H1 (cell line): ENCODE data around the gene RUNX1. TPM values are rescaled to one million over a fixed set of nuclear protein-coding genes. Genes with fewer than 3 reads are reported as not detected.

Source experiments
- CTCF ChIA-PET: fragments of 300-600 bp; sonication (Branson Sonifier 250); formaldehyde crosslinking; loops from one replicate; lab custom pipeline; 2021; ENCODE audit not compliant: partially characterized antibody; lab: Charles Lee
- POLR2A ChIA-PET: fragments of 300-600 bp; sonication (Branson Sonifier 250); formaldehyde crosslinking; loops from one replicate; lab custom pipeline; 2021; ENCODE audit warnings: inconsistent platforms; ENCODE audit not compliant: partially characterized antibody; lab: Charles Lee
- DNase-seq, 2 experiments: peaks; one replicate each; pipeline versions ENCODE4 v3.0.0 to v3.0.0-alpha.2; 2010 to 2022; ENCODE audit warnings: low spot score in 2 of 2, low read depth in 1 of 2, mixed read lengths in 1 of 2
- FAIRE-seq: peaks from 2 replicates; lab custom pipeline; 2011; peaks lifted over from hg19 to GRCh38; lab: Jason Lieb, UNC
- H2AFZ ChIP-seq: 2 replicates; pipeline ENCODE4 v1.8.1; 2012; ENCODE audit warnings: low read length, inconsistent platforms
- H2AK5ac ChIP-seq: 2 replicates; pipeline ENCODE4 v1.6.1; 2013; ENCODE audit warnings: low read depth, low read length
- H2BK120ac ChIP-seq: replicated peaks from 2 replicates; pipeline ENCODE3; 2013; ENCODE audit warnings: low read depth, low read length, inconsistent platforms
- H2BK12ac ChIP-seq: 2 replicates; pipeline ENCODE4 v1.6.1; 2013; ENCODE audit warnings: low read depth, low read length
- H2BK15ac ChIP-seq: 2 replicates; pipeline ENCODE4 v1.6.1; 2013; ENCODE audit warnings: low read length
- H2BK20ac ChIP-seq: 2 replicates; pipeline ENCODE4 v1.6.1; 2013; ENCODE audit warnings: low read length
- H2BK5ac ChIP-seq: 2 replicates; pipeline ENCODE4 v1.6.1; 2013; ENCODE audit warnings: low read depth, low read length
- H3K14ac ChIP-seq: 2 replicates; pipeline ENCODE4 v1.6.1; 2013; ENCODE audit warnings: inconsistent platforms; ENCODE audit not compliant: insufficient read length
- H3K18ac ChIP-seq: 2 replicates; pipeline ENCODE4 v1.6.1; 2013; ENCODE audit warnings: low read length; ENCODE audit errors: extremely low read depth
- H3K23ac ChIP-seq: 2 replicates; pipeline ENCODE4 v1.6.1; 2013; ENCODE audit warnings: inconsistent platforms; ENCODE audit not compliant: insufficient read length
- H3K23me2 ChIP-seq: 2 replicates; pipeline ENCODE4 v1.6.1; 2013; ENCODE audit warnings: low read depth, low read length
- H3K27ac ChIP-seq: 2 replicates; pipeline ENCODE4 v1.6.1; 2011; ENCODE audit warnings: low read depth, low read length, inconsistent platforms
- H3K27me3 ChIP-seq, 4 experiments: replicated peaks in 1 of 4; 1 replicate in 1 of 4; 2 replicates in 3 of 4; pipeline versions ENCODE4 v1.6.1 to v1.8.1; 2011 to 2013; ENCODE audit warnings: low read length in 3 of 4, mild to moderate bottlenecking in 3 of 4, inconsistent platforms in 2 of 4, mixed read lengths in 2 of 4, moderate library complexity in 1 of 4; ENCODE audit not compliant: control insufficient read depth in 3 of 4, insufficient read depth in 3 of 4; ENCODE audit errors: extremely low read depth in 1 of 4
- H3K36me3 ChIP-seq, 4 experiments: 2 replicates each; pipeline versions ENCODE4 v1.6.1 to v1.8.1; 2011 to 2013; ENCODE audit warnings: mild to moderate bottlenecking in 4 of 4, low read length in 3 of 4, moderate library complexity in 2 of 4, control low read depth in 1 of 4, inconsistent platforms in 1 of 4; ENCODE audit not compliant: insufficient read depth in 4 of 4, control insufficient read depth in 2 of 4
- H3K4ac ChIP-seq: replicated peaks from 2 replicates; pipeline ENCODE3; 2013; ENCODE audit warnings: low read length, low read depth, mixed read lengths, inconsistent platforms; ENCODE audit not compliant: insufficient read length
- H3K4me1 ChIP-seq, 4 experiments: replicated peaks in 1 of 4; 1 replicate in 1 of 4; 2 replicates in 3 of 4; pipeline versions ENCODE4 v1.6.1 to v1.8.1; 2011 to 2013; ENCODE audit warnings: low read length in 3 of 4, inconsistent platforms in 2 of 4, mixed read lengths in 1 of 4; ENCODE audit not compliant: insufficient read depth in 4 of 4, control insufficient read depth in 3 of 4
- H3K4me2 ChIP-seq, 2 experiments: 2 replicates each; pipeline versions ENCODE4 v1.6.1 to v1.8.1; 2011 to 2013; ENCODE audit warnings: low read depth in 2 of 2, low read length in 2 of 2, control low read depth in 1 of 2, inconsistent platforms in 1 of 2, mild to moderate bottlenecking in 1 of 2; ENCODE audit not compliant: insufficient read depth in 1 of 2
- H3K4me3 ChIP-seq, 4 experiments: fragments of 200-600, 300-600 bp in 1 of 4; sonication (generic), shearing (Covaris generic), sonication (Bioruptor Twin) in 1 of 4; 2 replicates each; pipeline versions ENCODE4 v1.5.1 to v1.8.1; 2011 to 2016; ENCODE audit warnings: low read length in 4 of 4, low read depth in 3 of 4, control low read depth in 2 of 4, inconsistent platforms in 2 of 4, mild to moderate bottlenecking in 2 of 4, mixed read lengths in 1 of 4, moderate library complexity in 1 of 4; ENCODE audit not compliant: insufficient read depth in 2 of 4; ENCODE audit errors: extremely low read depth in 1 of 4
- H3K56ac ChIP-seq: replicated peaks from 2 replicates; pipeline ENCODE3; 2013; ENCODE audit warnings: low read depth, mild to moderate bottlenecking, mixed read lengths, low read length, inconsistent platforms; ENCODE audit not compliant: insufficient read length
- H3K79me1 ChIP-seq: 2 replicates; pipeline ENCODE4 v1.6.1; 2013; ENCODE audit warnings: low read depth, low read length, control low read depth
- H3K79me2 ChIP-seq, 2 experiments: 2 replicates each; pipeline versions ENCODE4 v1.6.1 to v1.8.1; 2012 to 2013; ENCODE audit warnings: low read length in 2 of 2, mild to moderate bottlenecking in 2 of 2, inconsistent platforms in 1 of 2; ENCODE audit not compliant: insufficient read depth in 2 of 2, control insufficient read depth in 1 of 2
- H3K9ac ChIP-seq, 4 experiments: replicated peaks in 1 of 4; 1 replicate in 1 of 4; 2 replicates in 3 of 4; pipeline versions ENCODE4 v1.6.1 to v1.8.1; 2011 to 2013; ENCODE audit warnings: low read depth in 3 of 4, low read length in 3 of 4, control low read depth in 2 of 4, mild to moderate bottlenecking in 2 of 4, moderate library complexity in 2 of 4, inconsistent platforms in 1 of 4; ENCODE audit errors: extremely low read depth in 1 of 4
- H3K9me3 ChIP-seq, 2 experiments: 2 replicates each; pipeline versions ENCODE4 v1.6.1 to v1.8.1; 2012 to 2013; ENCODE audit warnings: mild to moderate bottlenecking in 2 of 2, moderate library complexity in 2 of 2, control low read depth in 1 of 2, inconsistent platforms in 1 of 2, low read depth in 1 of 2, low read length in 1 of 2, mixed read lengths in 1 of 2; ENCODE audit not compliant: insufficient read depth in 2 of 2
- H4K20me1 ChIP-seq, 2 experiments: replicated peaks in 1 of 2; 2 replicates each; pipeline versions ENCODE3 to v1.8.1; 2011 to 2013; ENCODE audit warnings: inconsistent platforms in 2 of 2, low read length in 2 of 2, mild to moderate bottlenecking in 1 of 2; ENCODE audit not compliant: insufficient read depth in 2 of 2, control insufficient read depth in 1 of 2
- H4K5ac ChIP-seq: 2 replicates; pipeline ENCODE4 v1.6.1; 2013; ENCODE audit warnings: low read length, low read depth, mixed read lengths, inconsistent platforms; ENCODE audit not compliant: insufficient read length
- H4K8ac ChIP-seq: 2 replicates; pipeline ENCODE4 v1.8.0; 2013; ENCODE audit warnings: mild to moderate bottlenecking, moderate library complexity, low read length, inconsistent platforms; ENCODE audit not compliant: insufficient read depth; ENCODE audit errors: extremely low read depth
- H4K91ac ChIP-seq: replicated peaks from 2 replicates; pipeline ENCODE3; 2013; ENCODE audit warnings: low read length, mixed read lengths, inconsistent platforms; ENCODE audit not compliant: insufficient read length
- ASH2L ChIP-seq: fragments of 200-600, 300-600 bp; sonication (generic); IDR thresholded peaks from one replicate; pipeline ENCODE4 v1.7.1; 2017; ENCODE audit warnings: low read length
- BACH1 ChIP-seq: IDR thresholded peaks from 2 replicates; pipeline ENCODE4 v1.6.1; 2012; ENCODE audit warnings: low read length, improper control_type of control experiment
- CBX5 ChIP-seq: fragments of 300-800, 300-1000 bp; sonication (generic); IDR thresholded peaks from 2 replicates; pipeline ENCODE4 v1.7.1; 2016; ENCODE audit warnings: antibody characterized with exemption, low read length, low read depth
- CTBP2 ChIP-seq: IDR thresholded peaks from 2 replicates; pipeline ENCODE4 v1.7.0; 2011; ENCODE audit warnings: borderline replicate concordance, mild to moderate bottlenecking, moderate library complexity, mixed read lengths, low read length; ENCODE audit not compliant: insufficient read depth, insufficient read length
- MAFK ChIP-seq: IDR thresholded peaks from 2 replicates; pipeline ENCODE4 v1.6.1; 2012; ENCODE audit warnings: low read depth, mild to moderate bottlenecking, improper control_type of control experiment, low read length
- MAX ChIP-seq: IDR thresholded peaks from 2 replicates; pipeline ENCODE4 v1.6.1; 2012; ENCODE audit warnings: inconsistent platforms
- NANOG ChIP-seq: IDR thresholded peaks from 2 replicates; pipeline ENCODE4 v1.6.1; 2011; ENCODE audit warnings: low read length, low read depth, mild to moderate bottlenecking, inconsistent platforms; ENCODE audit not compliant: insufficient read depth, poor library complexity, severe bottlenecking
- NRF1 ChIP-seq: IDR thresholded peaks from 2 replicates; pipeline ENCODE4 v1.6.1; 2011; ENCODE audit warnings: mild to moderate bottlenecking, low read depth, low read length, improper control_type of control experiment
- RNF2 ChIP-seq: fragments of 200-900, 300-1000 bp; sonication (generic); IDR thresholded peaks from 2 replicates; pipeline ENCODE4 v1.7.1; 2016; ENCODE audit warnings: borderline replicate concordance, low read depth, mild to moderate bottlenecking, antibody characterized with exemption, low read length; ENCODE audit not compliant: poor library complexity, severe bottlenecking; ENCODE audit errors: missing control alignments
- SP2 ChIP-seq: IDR thresholded peaks from 2 replicates; pipeline ENCODE4 v1.6.1; 2012; ENCODE audit warnings: mild to moderate bottlenecking, low read length, inconsistent platforms
- SUZ12 ChIP-seq: fragments of 200-600 bp; sonication (generic); IDR thresholded peaks from 2 replicates; pipeline ENCODE4 v1.6.1; 2012; ENCODE audit warnings: mild to moderate bottlenecking, inconsistent platforms, low read length, moderate library complexity, mixed read lengths
- WGBS, 2 experiments: shearing (Covaris generic) in 1 of 2; methylation state at CpG; one replicate each; pipeline versions ENCODE4 v1.1.6 to v1.1.7; 2013 to 2015; ENCODE audit warnings: low lambda C conversion rate in 2 of 2, mixed read lengths in 2 of 2, inconsistent platforms in 1 of 2, low coverage in 1 of 2, missing lambda C conversion rate in 1 of 2; ENCODE audit not compliant: insufficient replicate concordance in 2 of 2, insufficient coverage in 1 of 2, insufficient read length in 1 of 2; ENCODE audit errors: extremely low coverage in 1 of 2, missing lambda C conversion rate in 1 of 2; 5-methylcytosine and 5-hydroxymethylcytosine counted together
- polyA plus RNA-seq, 7 experiments: library from polyadenylated mRNA; depleted of rRNA in 3 of 7; stranded (reverse) in 5 of 7; unstranded in 2 of 7; fragments of >200 nt in 5 of 7; fragments of 200-250 nt in 2 of 7; gene quantifications; 1 replicate in 5 of 7; 2 replicates in 1 of 7; 4 replicates in 1 of 7; pipeline versions ENCODE4 v1.2.1 to v1.2.3, GENCODE V29; 2011 to 2013; ENCODE audit warnings: missing spikeins in 2 of 7, mixed read lengths in 2 of 7
- total RNA-seq: library from RNA; stranded (reverse); fragmentation: NEBNext Ultra II Directional; extraction: Animal tissue kit (Norgen Biotek cat#: 25700); gene quantifications from 2 replicates; pipeline ENCODE4 v1.2.1, GENCODE V29; 2021
- TF ChIP-seq, protein P1 (sequence below): IDR thresholded peaks from 2 replicates; pipeline ENCODE4 v1.6.1; 2012; ENCODE audit warnings: low read length, inconsistent platforms

Gene RUNX1
- total and polyA plus RNA-seq, 2 of the 8 experiments (the other 6 are each of a cell fraction or from before 2014, with no cell fraction given) = 0.20 to 0.60 TPM

GRCh38 chr21:34743285-34743684 lies 305.8 kb downstream of the RUNX1 start:
- Histone ChIP-seq H3K18ac (no peak overlapping the region), H3K36me3 (no peaks in the 10 kb centered on the region), H3K9ac (no peak overlapping the region), H3K9me3 (no peaks in the 10 kb centered on the region), H2BK5ac (no peak overlapping the region), H3K4me1 (no peaks in the 10 kb centered on the region), H2BK12ac (no peak overlapping the region), H2AK5ac (no peak overlapping the region), H2BK15ac (no peak overlapping the region), H3K4ac (no peak overlapping the region), H4K20me1 (peaks cover 0 to 4% of the 10 kb centered on the region in 2 experiments), H2AFZ (no peak overlapping the region), H3K14ac (no peak overlapping the region), H4K91ac (no peak overlapping the region), H3K23me2 (peaks cover 5% of the 10 kb centered on the region; the same call in 1 of the 2 replicates), H2BK20ac (no peak overlapping the region), H4K8ac (no peak overlapping the region), H3K79me2 (no peaks in the 10 kb centered on the region), H3K23ac (no peak overlapping the region), H3K4me3 (no peak overlapping the region), H3K56ac (no peak overlapping the region), H3K27ac (no peak overlapping the region), H3K27me3 (no peaks in the 10 kb centered on the region; a peak in 1 of 7 replicates), H3K4me2 (no peak overlapping the region), H4K5ac (no peak overlapping the region), H3K79me1 (no peaks in the 10 kb centered on the region), H2BK120ac (no peak overlapping the region)
- 93% methylated on average over 8 of the region's 9 CpGs; no CpG with 5 or more reads in 1 of the 2 experiments for WGBS, 2 experiments
- ChIA-PET POLR2A (no interaction called here), CTCF (interaction anchor here (1.1 to 3.4 kb wide), 5 partner anchors 20 to 1097 kb away, joined by 3 to 22 read pairs (median 5); no protein-coding TSS in a partner anchor)
- DNase-seq (no peak), FAIRE-seq (no peak)
- TF ChIP-seq MAFK (no peak), MAX (no peak), NRF1 (no peak), SP2 (no peak), CBX5 (no peak), RNF2 (no peak), NANOG (no peak), ASH2L (no peak), BACH1 (no peak), CTBP2 (no peak), SUZ12 (no peak)
- TF ChIP-seq, protein P1, sequence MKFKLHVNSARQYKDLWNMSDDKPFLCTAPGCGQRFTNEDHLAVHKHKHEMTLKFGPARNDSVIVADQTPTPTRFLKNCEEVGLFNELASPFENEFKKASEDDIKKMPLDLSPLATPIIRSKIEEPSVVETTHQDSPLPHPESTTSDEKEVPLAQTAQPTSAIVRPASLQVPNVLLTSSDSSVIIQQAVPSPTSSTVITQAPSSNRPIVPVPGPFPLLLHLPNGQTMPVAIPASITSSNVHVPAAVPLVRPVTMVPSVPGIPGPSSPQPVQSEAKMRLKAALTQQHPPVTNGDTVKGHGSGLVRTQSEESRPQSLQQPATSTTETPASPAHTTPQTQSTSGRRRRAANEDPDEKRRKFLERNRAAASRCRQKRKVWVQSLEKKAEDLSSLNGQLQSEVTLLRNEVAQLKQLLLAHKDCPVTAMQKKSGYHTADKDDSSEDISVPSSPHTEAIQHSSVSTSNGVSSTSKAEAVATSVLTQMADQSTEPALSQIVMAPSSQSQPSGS = no peak
